ENCODE data around the gene SNAP25. TPM values are rescaled to one million over a fixed set of nuclear protein-coding genes. Genes with fewer than 3 reads are reported as not detected.

SNAP25 gene
- total and polyA plus RNA-seq, 9 of the 15 experiments (the other 6 are each of a cell fraction or from before 2014, with no cell fraction given) = 0.07 TPM; not detected in 8

DNA sequence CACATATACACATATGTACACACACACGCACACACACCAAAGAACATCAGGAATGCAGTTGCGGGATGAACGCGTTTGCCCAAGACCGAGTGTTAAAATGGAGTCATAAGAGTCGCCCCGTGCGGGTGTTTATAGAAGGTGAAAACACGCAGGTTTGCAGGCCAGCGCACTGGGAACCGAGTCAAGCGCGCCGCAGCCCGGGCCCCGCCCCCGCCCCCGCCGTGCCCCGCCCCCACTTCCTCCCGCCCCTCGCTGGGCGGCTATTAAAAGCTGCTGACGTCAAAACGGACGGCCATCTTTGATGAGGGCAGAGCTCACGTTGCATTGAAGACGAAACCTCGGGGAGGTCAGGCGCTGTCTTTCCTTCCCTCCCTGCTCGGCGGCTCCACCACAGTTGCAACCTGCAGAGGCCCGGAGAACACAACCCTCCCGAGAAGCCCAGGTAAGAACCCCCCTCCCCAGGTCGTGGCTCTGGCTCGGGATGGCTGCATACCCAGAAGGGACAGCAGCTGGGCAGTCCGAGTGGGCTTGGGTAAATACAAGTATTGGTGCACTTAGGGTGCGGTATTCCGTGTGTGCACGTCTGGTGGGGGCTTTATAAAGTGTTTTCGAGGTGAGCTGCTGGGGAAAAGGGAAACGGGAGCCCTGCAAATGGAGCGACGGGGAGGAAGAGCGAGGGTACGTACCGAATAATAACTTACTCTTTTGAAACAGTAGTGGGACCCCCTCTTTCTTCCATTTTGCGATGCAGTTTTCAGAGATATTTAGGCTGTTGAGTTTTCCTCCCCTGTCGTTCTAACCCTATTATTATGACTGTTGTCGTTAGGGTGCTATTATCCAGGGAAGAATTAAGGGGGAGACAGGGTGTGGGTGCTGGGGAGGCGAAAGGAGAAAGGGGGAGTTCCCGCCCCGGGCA is at the start of gene SNAP25 (continued):
- no peak for TF ChIP-seq ESRRB (CRISPR knock-in tag; IDR thresholded peaks at IDR 0.05; ENCODE audit: borderline replicate concordance)
- TF ChIP-seq ZBTB7A (IDR thresholded peaks at IDR 0.05; ENCODE audit: borderline replicate concordance, control insufficient read depth, low read depth, low read length) = no peak
- TF ChIP-seq SRF (CRISPR knock-in tag; IDR thresholded peaks at IDR 0.05) = no peak
- TF ChIP-seq PTBP1 (IDR thresholded peaks at IDR 0.05; ENCODE audit: low read depth, low read length) = no peak
- TF ChIP-seq ARID2 (IDR thresholded peaks at IDR 0.05) = no peak

DNA sequence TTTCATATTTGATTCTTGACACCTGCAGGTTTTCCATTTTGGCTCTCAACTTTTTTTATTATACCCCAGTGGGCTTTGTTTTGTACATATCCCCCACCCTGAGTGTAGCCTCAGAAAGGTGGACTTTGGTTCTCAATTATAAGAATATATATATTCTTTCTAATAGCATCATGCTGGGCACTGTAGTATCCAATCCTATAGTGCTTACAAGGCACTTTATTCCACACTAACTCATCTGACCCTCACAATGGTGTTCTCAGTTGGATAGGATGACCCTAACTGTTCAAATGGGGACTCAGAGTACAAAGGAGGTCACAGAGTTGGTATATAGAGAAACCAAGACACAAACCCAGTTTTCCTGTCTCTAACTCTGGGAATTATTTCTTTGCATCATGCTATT is 48.9 kb upstream of the SNAP25 start:
- intact Hi-C loops (cut with micrococcal nuclease) (no loop called here), in situ Hi-C loops (cut with MboI) (no loop called here)
- Histone ChIP-seq H3K27me3 (ENCODE audit: control insufficient read depth in 2 of 2, insufficient read depth in 2 of 2, low read length in 2 of 2) (no peaks in the 10 kb centered on the region), H2AFZ (ENCODE audit: low read depth, low read length) (no peak overlapping the region), H3K9me3 (replicated peaks; ENCODE audit: control insufficient read depth, insufficient read depth, low read depth, low read length) (no peaks in the 10 kb centered on the region), H3K4me1 (replicated peaks in 1 of 2; ENCODE audit: control insufficient read depth in 2 of 2, insufficient read depth in 2 of 2, low read length in 2 of 2) (no peaks in the 10 kb centered on the region; a peak in 1 of 5 replicates), H4K20me1 (replicated peaks; ENCODE audit: control insufficient read depth, insufficient read depth, low read length) (no peaks in the 10 kb centered on the region), H3K27ac (ENCODE audit: extremely low read depth, low read depth, low read length) (no peak overlapping the region), H3K9me1 (ENCODE audit: control insufficient read depth, insufficient read depth, low read length) (no peaks in the 10 kb centered on the region), H3K79me2 (ENCODE audit: control insufficient read depth, insufficient read depth, low read length) (no peaks in the 10 kb centered on the region), H3K36me3 (ENCODE audit: control insufficient read depth, insufficient read depth, low read length) (no peaks in the 10 kb centered on the region), H3K4me2 (ENCODE audit: insufficient read depth, low read length) (no peak overlapping the region), H3K9ac (ENCODE audit: insufficient read depth in 1 of 2, low read depth in 2 of 2, low read length in 2 of 2) (no peak overlapping the region), H3K4me3 (no peak overlapping the region)
- DNase-seq (ENCODE audit: extremely low read depth in 1 of 4, low spot score in 3 of 4) (no peak), FAIRE-seq (no peak), ATAC-seq (no peak)
- ChIA-PET CTCF (ENCODE audit: low intra/inter-chr PET ratio) (no interaction called here), POLR2A (no interaction called here)
- TF ChIP-seq ESRRB (CRISPR knock-in tag; IDR thresholded peaks at IDR 0.05; ENCODE audit: borderline replicate concordance) (no peak), TEAD1 (CRISPR knock-in tag; IDR thresholded peaks at IDR 0.05) (no peak), ILF3 (IDR thresholded peaks at IDR 0.05; ENCODE audit: borderline replicate concordance) (no peak), RBM34 (IDR thresholded peaks at IDR 0.05; ENCODE audit: borderline replicate concordance, insufficient read depth, low read length) (no peak), EZH2 (IDR thresholded peaks at IDR 0.05; ENCODE audit: borderline replicate concordance, low read depth, low read length) (no peak), MTA2 (IDR thresholded peaks at IDR 0.05; ENCODE audit: low read depth) (no peak), HNRNPH1 (optimal IDR thresholded peaks at IDR 0.05; ENCODE audit: low read depth, low read length) (no peak), NR4A1 (CRISPR knock-in tag; IDR thresholded peaks at IDR 0.05) (no peak), NR4A1 (tag; IDR thresholded peaks at IDR 0.05) (no peak), TGIF2 (CRISPR knock-in tag; IDR thresholded peaks at IDR 0.05) (no peak), ILK (tag; IDR thresholded peaks at IDR 0.05; ENCODE audit: borderline replicate concordance, low read depth) (no peak), MYNN (IDR thresholded peaks at IDR 0.05) (no peak), MYNN (CRISPR knock-in tag; IDR thresholded peaks at IDR 0.05) (no peak), SMARCA4 (IDR thresholded peaks at IDR 0.05) (no peak), POLR2AphosphoS5 (IDR thresholded peaks at IDR 0.05; ENCODE audit: control insufficient read depth, insufficient read depth, low read depth, low read length) (no peak)
- TF ChIP-seq, protein P1, sequence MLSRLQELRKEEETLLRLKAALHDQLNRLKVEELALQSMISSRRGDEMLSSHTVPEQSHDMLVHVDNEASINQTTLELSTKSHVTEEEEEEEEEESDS (CRISPR knock-in tag; IDR thresholded peaks at IDR 0.05) = no peak
- TF ChIP-seq, protein P2, sequence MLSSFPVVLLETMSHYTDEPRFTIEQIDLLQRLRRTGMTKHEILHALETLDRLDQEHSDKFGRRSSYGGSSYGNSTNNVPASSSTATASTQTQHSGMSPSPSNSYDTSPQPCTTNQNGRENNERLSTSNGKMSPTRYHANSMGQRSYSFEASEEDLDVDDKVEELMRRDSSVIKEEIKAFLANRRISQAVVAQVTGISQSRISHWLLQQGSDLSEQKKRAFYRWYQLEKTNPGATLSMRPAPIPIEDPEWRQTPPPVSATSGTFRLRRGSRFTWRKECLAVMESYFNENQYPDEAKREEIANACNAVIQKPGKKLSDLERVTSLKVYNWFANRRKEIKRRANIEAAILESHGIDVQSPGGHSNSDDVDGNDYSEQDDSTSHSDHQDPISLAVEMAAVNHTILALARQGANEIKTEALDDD (IDR thresholded peaks at IDR 0.05) = no peak
- no TSS peak for BruUV-seq (replicated peaks)
